Small intestine (tissue), 16 donors: ENCODE results near the gene ZFAND6. TPM values are rescaled to one million over a fixed set of nuclear protein-coding genes. Genes with fewer than 3 reads are reported as not detected.
A peak's percentile ranks its signal among the peaks of the same experiment; 100 is the strongest.
"Not testable (repeated sequence)": the region's sequence is repeated elsewhere in the genome, so short reads cannot be mapped to it uniquely, and the experiment has no call there.

Source experiments
- DNase-seq, 2 donors: peaks; one replicate each; pipeline versions ENCODE4 v3.0.0 to v3.0.0-alpha.2; 2013
- FAIRE-seq: peaks from 2 replicates; lab custom pipeline; 2012; peaks lifted over from hg19 to GRCh38; lab: Jason Lieb, UNC
- H3K27ac ChIP-seq, 3 donors: one replicate each; pipeline ENCODE4 v1.5.1; 2013; ENCODE audit warnings: low read length in 2 of 3, mild to moderate bottlenecking in 2 of 3, control low read depth in 1 of 3, inconsistent platforms in 1 of 3, low read depth in 1 of 3, moderate library complexity in 1 of 3
- H3K27me3 ChIP-seq, 3 donors: one replicate each; pipeline ENCODE4 v1.6.1; 2013; ENCODE audit warnings: low read length in 3 of 3, inconsistent platforms in 1 of 3; ENCODE audit not compliant: control insufficient read depth in 3 of 3, insufficient read depth in 3 of 3
- H3K36me3 ChIP-seq, 3 donors: one replicate each; pipeline ENCODE4 v1.6.1; 2013; ENCODE audit warnings: low read length in 3 of 3, inconsistent platforms in 1 of 3, low read depth in 1 of 3, mild to moderate bottlenecking in 1 of 3, moderate library complexity in 1 of 3; ENCODE audit not compliant: control insufficient read depth in 3 of 3, insufficient read depth in 2 of 3
- H3K4me1 ChIP-seq, 3 donors: one replicate each; pipeline ENCODE4 v1.6.1; 2013; ENCODE audit warnings: low read length in 2 of 3, inconsistent platforms in 1 of 3, low read depth in 1 of 3, mild to moderate bottlenecking in 1 of 3, moderate library complexity in 1 of 3; ENCODE audit not compliant: control insufficient read depth in 3 of 3, insufficient read depth in 2 of 3
- H3K4me3 ChIP-seq, 3 donors: one replicate each; pipeline ENCODE4 v1.5.1; 2013; ENCODE audit warnings: low read length in 3 of 3, control low read depth in 1 of 3, inconsistent platforms in 1 of 3, low read depth in 1 of 3, mild to moderate bottlenecking in 1 of 3, moderate library complexity in 1 of 3
- H3K9me3 ChIP-seq, 2 donors: one replicate each; pipeline ENCODE4 v1.6.1; 2013; ENCODE audit warnings: low read depth in 1 of 2, low read length in 1 of 2; ENCODE audit not compliant: control insufficient read depth in 2 of 2, insufficient read depth in 1 of 2
- WGBS, 3 donors: extraction: QIAGEN DNeasy Blood & Tissue Kit; methylation state at CpG; one replicate each; pipeline ENCODE4 v1.1.7; 2013; 5-methylcytosine and 5-hydroxymethylcytosine counted together
- long read RNA-seq, 10 donors: transcript quantifications; one replicate each; lab custom pipeline, GENCODE V29; 2026
- polyA plus RNA-seq, 4 donors: library from polyadenylated mRNA; stranded (reverse) in 3 of 4; unstranded in 1 of 4; fragments of 200-250 nt in 3 of 4; fragments of 120-200 nt in 1 of 4; gene quantifications; one replicate each; pipeline versions ENCODE4 v1.2.1 to v1.2.3, GENCODE V29; 2013
- donor health status: healthy with polysubstance abuse.
- donor health status: control.
- donor health status: control.
- donor health status: Bipolar disorder and iron deficiency.
- donor health status: healthy.

Gene ZFAND6
- 10 to 100 TPM; 66.9 to 97.3 (median 89.4) TPM for polyA plus RNA-seq
- long read RNA-seq, donor 1: 0 reads
- long read RNA-seq, donor 2, transcript ZFAND6-220 (6 exons, 891 nt): major isoform, 5 of 8 reads
- long read RNA-seq, donor 2, partial matches to known transcripts: 0 of 8 reads
- long read RNA-seq, donor 2, other reads (novel, unspliced or antisense): 0 of 8 reads
- long read RNA-seq, donor 3, partial matches to known transcripts: 47 of 59 reads
- long read RNA-seq, donor 3, other reads (novel, unspliced or antisense): 0 of 59 reads
- long read RNA-seq, donor 4: 0 reads
- long read RNA-seq, donor 5, partial matches to known transcripts: 5 of 10 reads
- long read RNA-seq, donor 5, other reads (novel, unspliced or antisense): 0 of 10 reads
- long read RNA-seq, donor 6, transcript ZFAND6-220 (6 exons, 891 nt): major isoform, 6 of 10 reads
- long read RNA-seq, donor 6, partial matches to known transcripts: 0 of 10 reads
- long read RNA-seq, donor 6, other reads (novel, unspliced or antisense): 0 of 10 reads
- long read RNA-seq, donor 7, transcript ZFAND6-220 (6 exons, 891 nt): major isoform, 29 of 50 reads
- long read RNA-seq, donor 7, transcript ZFAND6-213 (6 exons, 1,446 nt): minor isoform, 12 of 50 reads
- long read RNA-seq, donor 7, partial matches to known transcripts: 0 of 50 reads
- long read RNA-seq, donor 7, other reads (novel, unspliced or antisense): 0 of 50 reads
- long read RNA-seq, donor 8: 0 reads
- long read RNA-seq, donor 9, partial matches to known transcripts: 0 of 2 reads
- long read RNA-seq, donor 9, other reads (novel, unspliced or antisense): 0 of 2 reads
- long read RNA-seq, donor 10, transcript ZFAND6-213 (6 exons, 1,446 nt): major isoform, 8 of 110 reads
- long read RNA-seq, donor 10, transcript ZFAND6-220 (6 exons, 891 nt): minor isoform, 7 of 110 reads
- long read RNA-seq, donor 10, partial matches to known transcripts: 86 of 110 reads
- long read RNA-seq, donor 10, other reads (novel, unspliced or antisense): 0 of 110 reads

DNA sequence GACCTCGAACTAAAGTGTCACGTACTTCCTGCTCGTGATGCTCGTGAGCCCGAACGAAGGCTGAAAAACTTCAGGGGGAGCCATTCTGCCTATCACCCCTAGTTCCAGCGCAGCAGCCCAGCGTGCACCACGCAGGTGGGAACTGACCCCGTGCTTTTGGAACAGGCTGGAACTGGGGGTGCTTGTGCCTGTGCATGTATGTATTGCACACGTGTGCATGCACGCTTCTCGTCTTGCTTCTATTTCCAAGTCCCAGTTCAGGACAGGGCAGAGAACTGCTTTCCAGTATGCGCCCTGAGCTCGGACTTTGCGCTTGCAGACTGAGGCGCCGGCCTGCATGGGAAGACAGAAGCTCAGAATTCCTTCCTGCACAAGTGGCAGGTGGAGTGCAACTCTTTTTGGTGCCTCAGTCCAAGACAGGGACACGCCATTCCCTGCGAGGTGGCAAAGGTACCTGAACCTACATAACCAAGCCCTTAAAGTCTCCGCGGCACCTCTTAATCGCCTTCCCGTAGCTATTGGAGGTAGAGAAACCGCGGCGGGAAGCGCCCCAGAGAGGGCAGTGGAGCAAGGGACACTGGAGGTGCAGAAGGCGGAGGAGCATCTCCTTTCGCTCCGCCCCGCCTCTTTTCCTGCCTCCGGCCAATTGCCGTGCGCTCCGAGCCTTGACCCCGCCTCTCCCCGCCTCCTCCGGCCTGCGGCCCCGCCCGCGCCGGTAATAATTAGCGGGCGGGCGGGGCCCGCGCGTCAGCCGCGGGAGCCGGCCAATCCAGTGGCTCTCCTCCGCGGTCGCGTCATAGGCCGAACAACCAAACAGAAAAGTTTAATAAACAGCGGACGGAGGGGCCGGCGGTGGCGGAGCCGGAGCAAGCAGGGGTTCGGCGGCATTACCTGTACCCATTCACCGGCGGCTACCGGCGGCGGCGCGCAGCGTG is at the start of gene ZFAND6:
TSS of gene ZFAND6 (plus strand) at position 826 of the 935 bp plus-strand sequence. CDS start 60,669 bp downstream, outside the sequence.
- Histone ChIP-seq H3K4me3 (peak within 1 kb of the TSS; percentile 67 to 84 (median 81)), H3K27me3 (no peaks in the 10 kb centered on the region), H3K27ac (peak within 1 kb of the TSS; percentile 95 to 99 (median 98)), H3K36me3 (no peaks in the 10 kb centered on the region), H3K9me3 (no peaks in the 10 kb centered on the region), H3K4me1 (peaks cover 0 to 14% (median 0%) of the 10 kb centered on the region in 3 donors)
- DNase-seq: peak; percentile 97 to 98
- 0 to 1% (median 0%) methylated on average over 65 to 74 of the region's 74 CpGs for WGBS, 3 donors
- FAIRE-seq: no peak

DNA sequence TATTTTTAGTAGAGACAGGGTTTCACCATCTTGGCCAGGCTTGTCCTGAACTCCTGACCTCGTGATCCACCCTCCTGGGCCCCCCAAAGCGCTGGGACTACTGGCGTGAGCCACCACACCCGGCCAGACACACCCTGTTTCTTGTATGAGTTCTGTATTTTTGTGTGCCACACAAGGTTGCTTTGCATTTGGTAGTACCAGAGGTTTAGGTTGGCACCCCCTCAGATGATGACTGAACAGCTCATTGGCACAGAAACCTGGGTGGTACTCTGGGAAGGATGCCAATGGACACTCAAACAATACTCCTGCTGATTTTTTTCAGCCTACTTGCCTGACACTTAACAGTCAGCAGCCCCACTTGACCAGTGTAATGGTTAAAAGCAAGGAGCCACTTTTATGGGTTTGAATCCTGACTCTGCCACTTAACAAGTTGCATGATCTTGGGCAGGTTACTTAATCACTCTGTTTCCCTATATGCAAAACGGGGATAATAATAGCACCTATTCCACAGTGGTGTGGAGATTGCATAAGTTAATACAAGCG is 49.3 kb upstream of the ZFAND6 start:
- FAIRE-seq (no peak), DNase-seq (no peak)
- 43 to 61% (median 47%) methylated on average over 6 of the region's 6 CpGs for WGBS, 3 donors
- no peak overlapping the region for H3K27ac ChIP-seq
- H3K36me3 ChIP-seq: no peaks in the 10 kb centered on the region
- H3K4me1 ChIP-seq: no peaks in the 10 kb centered on the region
- no peak overlapping the region for H3K4me3 ChIP-seq
- H3K27me3 ChIP-seq: no peaks in the 10 kb centered on the region
- no peaks in the 10 kb centered on the region for H3K9me3 ChIP-seq

- not testable (repeated sequence) for H3K4me3 ChIP-seq, DNase-seq, H3K27me3 ChIP-seq, H3K27ac ChIP-seq, H3K4me1 ChIP-seq, H3K9me3 ChIP-seq, FAIRE-seq, H3K36me3 ChIP-seq
- WGBS, 3 donors: 78 to 90% (median 87%) methylated on average over 9 of the region's 9 CpGs
These were observed 48.4 kb upstream of the ZFAND6 start for GRCh38 chr15:80011041-80011523.

DNA sequence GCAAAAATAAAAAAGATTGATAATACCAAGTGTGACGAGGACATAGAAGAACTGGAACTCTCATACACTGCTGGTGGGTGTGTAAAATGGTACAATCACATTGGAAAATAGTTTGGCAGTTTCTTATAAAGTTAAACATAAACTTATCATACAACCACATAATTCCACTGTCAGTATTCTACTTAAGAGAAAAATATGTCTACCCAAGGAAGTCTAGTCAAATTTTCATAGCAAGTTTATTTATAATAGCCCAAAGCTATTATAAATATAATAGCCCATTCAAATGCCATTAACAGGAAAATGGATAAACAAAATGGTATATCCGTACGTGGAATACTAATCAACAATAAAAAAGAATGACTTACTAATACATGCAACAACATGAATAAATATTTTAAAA is 47.9 kb upstream of the ZFAND6 start:
- Histone ChIP-seq H3K27me3 (no peaks in the 10 kb centered on the region), H3K36me3 (no peaks in the 10 kb centered on the region), H3K27ac (no peak overlapping the region), H3K9me3 (no peaks in the 10 kb centered on the region), H3K4me3 (no peak overlapping the region), H3K4me1 (no peaks in the 10 kb centered on the region)
- WGBS, 3 donors: 68 to 78% (median 76%) methylated on average over 3 of the region's 3 CpGs
- no peak for DNase-seq
- no peak for FAIRE-seq

- H3K27ac ChIP-seq: no peak overlapping the region
- no peaks in the 10 kb centered on the region for H3K4me1 ChIP-seq
- H3K4me3 ChIP-seq: no peak overlapping the region
- H3K27me3 ChIP-seq: no peaks in the 10 kb centered on the region
- no peaks in the 10 kb centered on the region for H3K9me3 ChIP-seq
- no peak for DNase-seq
- WGBS, 3 donors: 68 to 73% (median 70%) methylated on average over 6 of the region's 6 CpGs
- no peak for FAIRE-seq
- H3K36me3 ChIP-seq: no peaks in the 10 kb centered on the region
These were observed 47.3 kb upstream of the ZFAND6 start for GRCh38 chr15:80012060-80012726.

GRCh38 chr15:80014186-80014585 is 45.3 kb upstream of the ZFAND6 start:
- H3K27me3 ChIP-seq, H3K36me3 ChIP-seq, DNase-seq, H3K27ac ChIP-seq, FAIRE-seq, H3K4me1 ChIP-seq, H3K9me3 ChIP-seq, H3K4me3 ChIP-seq: not testable (repeated sequence)
- WGBS, 3 donors: 94 to 97% (median 94%) methylated on average over 7 of the region's 7 CpGs

DNA sequence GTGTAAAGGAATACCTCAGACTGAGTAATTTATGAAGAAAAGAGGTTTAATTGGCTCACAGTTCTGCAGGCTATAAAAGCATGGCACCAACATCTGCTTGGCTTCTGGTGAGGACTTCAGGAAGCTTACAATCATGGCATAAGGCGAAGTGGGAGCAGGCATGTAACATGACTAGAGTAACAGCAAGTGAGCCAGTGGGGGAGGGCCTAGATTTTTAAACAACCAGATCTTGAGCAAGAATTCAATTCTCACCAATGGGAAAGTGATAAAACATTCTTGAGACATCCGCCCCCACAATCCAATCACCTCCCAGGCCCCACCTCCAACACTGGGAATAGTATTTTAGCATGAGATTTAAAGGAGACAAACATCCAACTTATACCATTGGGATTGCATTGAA is 44.3 kb upstream of the ZFAND6 start:
- H3K9me3 ChIP-seq: no peaks in the 10 kb centered on the region
- no peaks in the 10 kb centered on the region for H3K36me3 ChIP-seq
- no peak overlapping the region for H3K4me3 ChIP-seq
- FAIRE-seq: no peak
- no peaks in the 10 kb centered on the region for H3K4me1 ChIP-seq
- 90 to 94% (median 91%) methylated on average over 2 of the region's 2 CpGs for WGBS, 3 donors
- no peak overlapping the region for H3K27ac ChIP-seq
- no peak for DNase-seq
- no peaks in the 10 kb centered on the region for H3K27me3 ChIP-seq
